ENCODE results near the gene MYB.

GRCh38 chr6:135144673-135145062 lies 36.4 kb upstream of the MYB start:
- no peak for TF ChIP-seq CTCF (IDR thresholded peaks at IDR 0.05 in 2 of 3, conservative IDR thresholded peaks at IDR 0.05 in 1 of 3; ENCODE audit: borderline replicate concordance in 1 of 3, insufficient read depth in 1 of 3, low read depth in 2 of 3, low read length in 2 of 3)
- TF ChIP-seq POLR2A (IDR thresholded peaks at IDR 0.05; ENCODE audit: borderline replicate concordance, extremely low read depth, insufficient read depth, insufficient read length) = no peak
- no peak for TF ChIP-seq MAX (IDR thresholded peaks at IDR 0.05)
- TF ChIP-seq, protein P1, sequence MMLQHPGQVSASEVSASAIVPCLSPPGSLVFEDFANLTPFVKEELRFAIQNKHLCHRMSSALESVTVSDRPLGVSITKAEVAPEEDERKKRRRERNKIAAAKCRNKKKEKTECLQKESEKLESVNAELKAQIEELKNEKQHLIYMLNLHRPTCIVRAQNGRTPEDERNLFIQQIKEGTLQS (IDR thresholded peaks at IDR 0.05) = no peak
- TF ChIP-seq EGR1 (IDR thresholded peaks at IDR 0.05; ENCODE audit: low read depth) = no peak
- no peak for TF ChIP-seq SIN3A (IDR thresholded peaks at IDR 0.05; ENCODE audit: low read depth)
- TF ChIP-seq CEBPB (IDR thresholded peaks at IDR 0.05; ENCODE audit: low read depth) = no peak
- TF ChIP-seq, protein P2, sequence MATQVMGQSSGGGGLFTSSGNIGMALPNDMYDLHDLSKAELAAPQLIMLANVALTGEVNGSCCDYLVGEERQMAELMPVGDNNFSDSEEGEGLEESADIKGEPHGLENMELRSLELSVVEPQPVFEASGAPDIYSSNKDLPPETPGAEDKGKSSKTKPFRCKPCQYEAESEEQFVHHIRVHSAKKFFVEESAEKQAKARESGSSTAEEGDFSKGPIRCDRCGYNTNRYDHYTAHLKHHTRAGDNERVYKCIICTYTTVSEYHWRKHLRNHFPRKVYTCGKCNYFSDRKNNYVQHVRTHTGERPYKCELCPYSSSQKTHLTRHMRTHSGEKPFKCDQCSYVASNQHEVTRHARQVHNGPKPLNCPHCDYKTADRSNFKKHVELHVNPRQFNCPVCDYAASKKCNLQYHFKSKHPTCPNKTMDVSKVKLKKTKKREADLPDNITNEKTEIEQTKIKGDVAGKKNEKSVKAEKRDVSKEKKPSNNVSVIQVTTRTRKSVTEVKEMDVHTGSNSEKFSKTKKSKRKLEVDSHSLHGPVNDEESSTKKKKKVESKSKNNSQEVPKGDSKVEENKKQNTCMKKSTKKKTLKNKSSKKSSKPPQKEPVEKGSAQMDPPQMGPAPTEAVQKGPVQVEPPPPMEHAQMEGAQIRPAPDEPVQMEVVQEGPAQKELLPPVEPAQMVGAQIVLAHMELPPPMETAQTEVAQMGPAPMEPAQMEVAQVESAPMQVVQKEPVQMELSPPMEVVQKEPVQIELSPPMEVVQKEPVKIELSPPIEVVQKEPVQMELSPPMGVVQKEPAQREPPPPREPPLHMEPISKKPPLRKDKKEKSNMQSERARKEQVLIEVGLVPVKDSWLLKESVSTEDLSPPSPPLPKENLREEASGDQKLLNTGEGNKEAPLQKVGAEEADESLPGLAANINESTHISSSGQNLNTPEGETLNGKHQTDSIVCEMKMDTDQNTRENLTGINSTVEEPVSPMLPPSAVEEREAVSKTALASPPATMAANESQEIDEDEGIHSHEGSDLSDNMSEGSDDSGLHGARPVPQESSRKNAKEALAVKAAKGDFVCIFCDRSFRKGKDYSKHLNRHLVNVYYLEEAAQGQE (IDR thresholded peaks at IDR 0.05; ENCODE audit: low read depth) = no peak
- no peak for TF ChIP-seq ZFX (IDR thresholded peaks at IDR 0.05)
- TF ChIP-seq EZH2 (IDR thresholded peaks at IDR 0.05) = no peak
- TF ChIP-seq POLR2AphosphoS5 (IDR thresholded peaks at IDR 0.05; ENCODE audit: low read depth, low read length) = no peak
- TF ChIP-seq SRF (IDR thresholded peaks at IDR 0.05; ENCODE audit: low read depth) = no peak
- TF ChIP-seq ZNF274 (IDR thresholded peaks at IDR 0.05; ENCODE audit: low read depth, low read length) = no peak
